Measurements from ENCODE around the gene CATSPER1.

The CATSPER1 gene

GRCh38 chr11:66002648-66003225 lies 23.5 kb downstream of the CATSPER1 start:
- no peak for DNase-seq (ENCODE audit: low read depth in 2 of 2)

DNA sequence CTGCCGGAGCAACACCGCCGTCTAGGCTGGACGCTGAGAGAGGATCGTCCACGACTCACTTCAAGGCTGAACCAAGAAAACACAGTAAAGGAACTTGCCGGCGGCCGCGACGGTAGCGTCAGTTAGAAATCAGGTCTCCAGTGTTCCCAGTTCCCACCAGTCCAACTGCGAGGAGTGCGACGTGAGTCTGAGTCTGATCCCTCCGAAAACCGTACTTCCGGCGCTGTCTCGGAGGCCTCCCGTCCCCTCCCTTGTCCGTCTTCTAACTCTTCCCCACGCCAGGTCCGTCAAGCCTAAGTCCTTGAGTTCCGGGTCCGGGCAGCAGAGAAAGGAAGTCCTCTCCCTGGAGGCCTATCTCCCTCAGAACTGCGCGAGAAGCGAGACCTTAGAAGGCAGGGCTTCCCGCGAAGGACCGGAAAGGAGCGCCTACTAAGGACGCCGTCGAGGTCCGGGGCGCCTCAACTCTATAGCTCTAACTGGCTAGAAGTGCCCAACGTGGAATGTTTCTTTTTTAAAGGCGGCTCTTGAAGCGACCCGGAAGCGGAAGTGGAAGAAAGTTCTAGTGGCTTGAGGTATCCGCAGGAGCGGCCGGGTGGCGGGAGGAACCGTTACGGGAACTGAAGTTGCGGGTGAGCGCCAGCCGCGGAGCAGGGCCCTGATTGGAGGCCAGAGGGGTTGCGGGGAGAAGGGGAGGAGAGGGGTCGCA lies 24.2 kb downstream of the CATSPER1 start, which contains the start of the genes BANF1 and EIF1AD:
BANF1 (plus strand) TSS at position 562 of the 706 bp plus-strand sequence. CDS start 748 bp downstream, outside the sequence.
EIF1AD (minus strand) TSS at position 216 of the 706 bp plus-strand sequence. CDS start 1,768 bp downstream, outside the sequence.
- DNase-seq (ENCODE audit: low read depth in 2 of 2): peak; percentile 92

- DNase-seq (ENCODE audit: low read depth in 2 of 2): no peak
Measured at GRCh38 chr11:65997286-65997685, 29.0 kb downstream of the CATSPER1 start.

DNA sequence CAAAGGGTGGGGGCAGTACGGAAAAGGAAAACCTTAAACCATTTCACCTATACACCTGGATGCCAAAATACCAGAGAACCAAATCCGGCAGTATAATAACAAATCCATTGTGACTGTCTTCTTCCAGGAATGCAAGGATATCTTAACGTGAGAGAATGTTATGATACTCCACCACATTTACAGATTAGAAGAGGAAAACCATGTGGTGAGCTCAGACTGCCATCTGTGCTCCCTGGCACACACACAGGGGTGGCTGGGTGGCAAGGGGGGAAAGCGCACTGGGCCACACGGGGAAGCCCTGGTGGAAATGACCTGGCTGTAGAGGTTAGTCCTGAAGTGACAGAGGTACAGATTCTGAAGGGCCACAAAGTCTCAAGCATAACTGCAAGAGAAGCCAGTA lies 34.2 kb downstream of the CATSPER1 start:
- no peak for DNase-seq (ENCODE audit: low read depth in 2 of 2)

DNA sequence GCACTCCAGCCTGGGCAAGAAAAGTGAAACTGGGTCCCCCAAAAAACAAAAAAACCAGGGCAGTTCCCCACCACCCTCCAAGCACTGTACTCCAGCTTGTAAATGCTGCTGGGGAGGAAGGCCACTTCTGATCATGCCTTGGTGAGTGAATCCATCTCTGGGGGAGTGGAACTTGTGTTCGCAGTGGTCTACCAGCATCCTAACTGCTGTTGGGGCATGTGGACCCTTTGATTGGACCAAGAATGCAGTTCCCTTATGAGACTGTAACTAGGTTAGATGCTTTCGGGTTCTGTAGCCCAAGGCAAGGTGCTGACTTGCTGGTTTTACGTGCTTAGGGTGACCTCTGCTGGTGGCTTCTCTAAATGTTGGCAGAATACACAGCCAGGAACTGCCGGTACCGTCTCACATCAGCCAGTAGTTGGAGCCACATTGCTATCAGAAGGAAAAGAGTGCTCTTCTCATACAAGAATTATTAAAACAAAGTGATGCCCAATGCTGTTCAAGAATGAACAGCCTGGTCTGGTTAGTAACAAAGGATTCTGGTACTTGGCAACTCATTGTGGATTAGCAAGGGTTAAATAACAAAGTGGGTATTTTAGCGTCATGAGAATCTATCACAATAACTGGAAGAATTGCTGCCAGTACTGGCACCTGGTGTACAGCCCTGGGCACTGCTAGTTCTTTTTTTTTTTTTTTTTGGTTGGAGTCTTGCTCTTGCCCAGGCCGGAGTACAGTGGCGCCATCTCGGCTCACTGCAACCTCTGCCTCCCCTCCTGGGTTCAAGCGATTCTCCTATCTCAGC lies 37.3 kb downstream of the CATSPER1 start:
- DNase-seq (ENCODE audit: low read depth in 2 of 2): peak; percentile 82 to 85

GRCh38 chr11:65987336-65987735 lies 38.9 kb downstream of the CATSPER1 start:
- no peak for DNase-seq (ENCODE audit: low read depth in 2 of 2)

DNA sequence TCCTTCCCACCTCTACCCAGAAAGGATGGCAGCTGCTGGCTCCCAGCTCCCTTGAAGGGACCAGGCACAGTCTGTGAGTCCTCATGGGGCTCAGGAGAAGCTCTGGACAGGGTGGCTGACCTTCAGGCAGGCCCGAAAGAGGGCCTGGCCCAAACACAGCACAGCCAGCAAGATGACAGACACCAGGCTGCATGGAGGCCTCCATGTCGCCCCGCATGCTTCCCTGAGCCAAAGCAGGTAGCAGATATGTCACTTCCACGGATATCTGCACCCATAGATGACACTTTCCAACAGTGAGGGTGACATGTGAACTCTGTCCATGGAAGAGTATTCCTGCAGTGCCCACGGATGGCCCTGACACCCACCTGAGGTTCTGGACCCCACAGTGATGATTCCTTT lies 42.7 kb downstream of the CATSPER1 start:
- no peak for DNase-seq (ENCODE audit: low read depth in 2 of 2)

DNA sequence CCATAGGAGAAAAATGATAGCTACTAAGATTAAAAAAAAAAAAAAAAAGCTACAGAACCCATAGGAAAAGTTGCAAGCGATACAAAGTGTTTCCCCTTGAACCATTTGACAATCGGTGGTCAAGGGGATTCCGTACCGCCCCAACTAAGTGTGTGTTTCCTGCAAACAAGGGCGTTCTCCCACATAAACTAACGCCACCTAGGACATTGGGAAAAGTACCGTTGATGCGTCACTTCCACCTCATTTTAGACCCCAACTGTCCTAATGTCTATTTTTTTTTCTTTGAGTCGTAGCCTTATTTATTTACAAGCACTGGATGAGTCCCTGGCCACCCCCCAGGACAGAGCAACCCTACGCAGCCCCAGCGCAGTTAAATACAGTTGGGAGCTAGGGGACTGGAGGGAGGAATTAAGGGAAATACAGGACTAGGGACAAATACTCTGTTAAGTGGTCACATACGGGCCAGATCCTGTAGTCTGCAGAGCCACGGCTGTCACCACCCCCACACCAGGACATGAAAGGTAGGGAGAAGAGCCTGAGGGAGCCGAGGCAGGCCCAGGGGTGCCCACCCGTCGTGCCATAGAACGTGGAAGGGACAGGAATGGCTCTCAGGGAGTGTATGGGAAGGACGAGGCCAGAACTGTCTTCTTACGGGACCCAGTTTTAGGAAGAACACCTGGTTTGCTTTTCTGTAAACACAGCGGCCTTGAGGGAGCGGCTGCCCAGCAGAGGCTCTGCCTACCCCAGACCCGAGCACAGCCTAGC lies 43.3 kb downstream of the CATSPER1 start:
- no peak for DNase-seq (ENCODE audit: low read depth in 2 of 2)

DNA sequence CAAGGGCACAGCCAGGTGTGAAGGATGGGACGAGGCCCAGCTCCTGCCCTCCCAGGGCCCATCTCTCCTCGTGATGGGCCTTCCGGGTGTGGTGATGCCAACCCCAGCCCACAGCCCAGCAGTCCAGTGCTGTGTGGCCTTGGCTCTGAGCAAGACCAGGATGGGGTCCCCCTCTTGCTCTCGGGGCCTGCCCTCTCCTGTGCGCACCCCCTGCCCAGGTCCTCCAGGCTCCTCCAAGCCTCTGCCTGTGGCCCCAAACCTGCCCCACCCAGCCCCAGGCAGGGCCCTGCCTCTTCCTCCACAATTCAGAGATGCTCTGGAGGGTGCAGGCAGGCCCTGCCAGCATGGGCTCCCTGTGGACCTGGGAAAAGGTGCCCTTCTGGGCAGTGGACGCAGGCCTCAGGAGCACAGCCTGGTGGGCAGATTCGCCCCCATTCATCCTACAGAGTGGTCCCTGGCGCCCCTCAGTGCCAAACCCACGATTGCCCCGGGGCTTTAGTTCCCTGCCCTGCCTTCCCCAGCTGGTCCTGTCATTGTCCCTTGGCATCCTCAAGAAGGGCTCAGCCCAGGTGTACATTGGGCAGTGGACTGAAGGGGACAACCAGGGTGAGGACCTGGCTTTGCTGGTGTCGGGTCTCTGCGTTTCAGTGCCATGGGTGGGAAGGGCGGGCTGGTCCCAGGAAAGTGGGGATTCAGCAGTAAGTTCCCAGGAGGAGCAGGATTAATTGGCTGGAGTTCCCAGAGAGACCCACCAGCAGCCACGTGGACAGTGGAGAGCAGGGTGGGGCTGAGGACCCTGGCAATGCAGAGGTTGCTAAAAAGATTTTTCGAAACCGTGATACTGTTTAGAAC lies 44.1 kb downstream of the CATSPER1 start:
- DNase-seq (ENCODE audit: low read depth in 2 of 2): no peak

DNA sequence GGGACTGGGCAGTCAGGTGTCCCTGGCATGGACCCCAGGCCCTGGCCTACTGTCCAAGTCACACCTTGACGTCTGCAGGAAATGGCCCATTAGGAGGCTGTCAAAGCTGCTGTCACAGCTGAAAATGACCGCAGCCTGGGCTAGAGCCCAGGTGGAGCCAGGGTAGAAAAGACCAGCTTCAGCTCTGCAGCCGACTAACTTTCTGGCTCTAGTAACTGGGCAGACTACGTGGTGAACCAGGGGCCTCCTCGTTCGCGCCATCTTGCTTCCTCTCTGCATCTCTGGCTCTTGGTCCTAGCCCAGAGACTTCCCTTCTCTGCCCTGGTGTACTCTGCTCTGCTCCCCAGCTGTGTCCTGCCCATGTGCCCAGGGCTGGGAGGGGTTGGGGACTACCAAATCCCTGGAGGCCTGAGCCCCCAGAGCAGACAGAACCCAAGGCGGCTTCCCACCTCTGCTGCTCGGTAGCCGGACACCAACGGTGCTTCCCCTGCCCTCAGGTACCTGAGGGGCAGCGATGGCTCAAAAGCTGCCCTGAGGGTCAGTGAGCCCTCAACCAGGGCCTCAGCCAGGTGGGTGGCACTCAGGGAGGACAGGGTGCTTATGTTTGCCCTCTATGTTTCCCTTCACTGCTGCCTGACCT lies 45.1 kb downstream of the CATSPER1 start:
- DNase-seq (ENCODE audit: low read depth in 2 of 2): no peak

GRCh38 chr11:65979261-65979759 lies 47.0 kb downstream of the CATSPER1 start:
- DNase-seq (ENCODE audit: low read depth in 2 of 2): no peak

- DNase-seq (ENCODE audit: low read depth in 2 of 2): no peak
Measured at GRCh38 chr11:65978391-65979238, 47.7 kb downstream of the CATSPER1 start.

DNA sequence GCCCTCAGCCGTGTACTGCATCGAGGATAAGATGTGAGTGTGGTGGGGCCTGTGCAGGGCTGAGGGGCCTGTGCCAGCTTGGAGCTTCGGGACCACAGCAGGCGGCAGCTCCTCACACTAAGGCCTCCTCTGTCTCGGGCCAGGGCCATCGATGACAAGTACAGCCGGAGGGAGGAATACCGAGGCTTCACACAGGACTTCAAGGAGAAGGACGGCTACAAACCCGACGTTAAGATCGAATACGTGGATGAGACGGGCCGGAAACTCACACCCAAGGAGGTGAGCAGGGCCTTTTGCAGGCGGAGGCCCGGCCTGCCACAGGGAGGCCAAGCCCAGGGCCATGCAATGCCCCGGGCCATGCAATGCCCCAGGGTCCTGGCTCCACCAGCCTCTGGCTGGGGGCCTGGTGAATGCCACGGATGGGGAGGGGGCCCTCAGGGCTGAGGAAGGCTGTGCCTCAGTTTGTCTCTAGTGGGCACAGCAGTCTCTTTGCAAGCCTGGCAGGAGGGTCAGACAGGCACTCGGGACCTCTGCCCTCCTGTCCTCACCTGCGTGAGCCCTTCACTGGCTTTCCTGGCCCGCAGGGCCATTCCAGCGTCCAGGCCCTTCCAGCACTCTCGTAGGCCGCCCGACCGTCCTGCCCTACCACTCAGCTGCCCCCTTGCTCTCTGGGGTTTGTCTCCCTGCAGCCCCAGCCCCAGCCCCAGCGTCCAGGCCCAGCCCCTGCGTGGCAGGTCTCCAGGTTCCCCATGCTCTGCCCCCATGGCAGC lies 48.5 kb downstream of the CATSPER1 start:
- DNase-seq (ENCODE audit: low read depth in 2 of 2): no peak

- DNase-seq (ENCODE audit: low read depth in 2 of 2): no peak
Measured at GRCh38 chr11:65976216-65977176, 49.8 kb downstream of the CATSPER1 start.

GRCh38 chr11:65975771-65976170 lies 50.5 kb downstream of the CATSPER1 start:
- DNase-seq (ENCODE audit: low read depth in 2 of 2): no peak

- no peak for DNase-seq (ENCODE audit: low read depth in 2 of 2)
Measured at GRCh38 chr11:65973439-65974110, 52.7 kb downstream of the CATSPER1 start.

GRCh38 chr11:65972116-65972515 lies 54.2 kb downstream of the CATSPER1 start:
- DNase-seq (ENCODE audit: low read depth in 2 of 2): no peak
